ENCODE data around the gene NACC2. TPM values are rescaled to one million over a fixed set of nuclear protein-coding genes. Genes with fewer than 3 reads are reported as not detected.

The NACC2 gene
- total and polyA plus RNA-seq, 2 experiments from 2014 or later = 11.0 to 13.0 TPM

- DNase-seq (ENCODE audit: low spot score) = no peak
- Histone ChIP-seq H3K4me1 (ENCODE audit: insufficient read depth) (peaks cover 34% of the 10 kb centered on the region), H3K4me2 (no peak overlapping the region), H3K9me3 (ENCODE audit: low read depth) (no peaks in the 10 kb centered on the region), H2AFZ (no peak overlapping the region), H3K9me2 (replicated peaks; ENCODE audit: insufficient read depth) (no peaks in the 10 kb centered on the region), H3K27ac (no peak overlapping the region), H4K20me1 (ENCODE audit: insufficient read depth, poor library complexity, severe bottlenecking) (peaks cover 69% of the 10 kb centered on the region), H3K36me3 (replicated peaks; ENCODE audit: insufficient read depth, low read depth) (no peaks in the 10 kb centered on the region), H3K4me3 (no peak overlapping the region), H3K27me3 (no peaks in the 10 kb centered on the region), H3K79me2 (peaks cover 81% of the 10 kb centered on the region)
- no peak for TF ChIP-seq EZH2 (IDR thresholded peaks at IDR 0.05; ENCODE audit: borderline replicate concordance)
- TF ChIP-seq EZH2phosphoT487 (IDR thresholded peaks at IDR 0.05; ENCODE audit: low read depth, severe bottlenecking, unreplicated experiment) = no peak
- no peak for TF ChIP-seq CTCF (IDR thresholded peaks at IDR 0.05; ENCODE audit: poor library complexity)
- 89% methylated on average over 12 of the region's 12 CpGs for WGBS (ENCODE audit: low lambda C conversion rate, missing lambda C conversion rate)
Observed at GRCh38 chr9:136054146-136054545, 40.9 kb downstream of the NACC2 start.

GRCh38 chr9:136053757-136054142 is 41.3 kb downstream of the NACC2 start:
- Histone ChIP-seq H4K20me1 (ENCODE audit: insufficient read depth, poor library complexity, severe bottlenecking) (peaks cover 65% of the 10 kb centered on the region), H3K27ac (no peak overlapping the region), H3K4me2 (no peak overlapping the region)

GRCh38 chr9:136052991-136053756 is 41.9 kb downstream of the NACC2 start:
- no peak for DNase-seq (ENCODE audit: low spot score)
- H3K27ac ChIP-seq = peak overlapping the region; percentile 67
- no peak overlapping the region for H3K4me3 ChIP-seq

More at GRCh38 chr9:136053757-136054142, 41.3 kb downstream of the NACC2 start:
- H3K9me3 ChIP-seq (ENCODE audit: low read depth) = no peaks in the 10 kb centered on the region
- no peak for DNase-seq (ENCODE audit: low spot score)
- H2AFZ ChIP-seq = no peak overlapping the region
- H3K79me2 ChIP-seq = peaks cover 80% of the 10 kb centered on the region
- no peaks in the 10 kb centered on the region for H3K36me3 ChIP-seq (replicated peaks; ENCODE audit: insufficient read depth, low read depth)
- no peak overlapping the region for H3K4me3 ChIP-seq
- 94% methylated on average over 8 of the region's 8 CpGs for WGBS (ENCODE audit: low lambda C conversion rate, missing lambda C conversion rate)
- no peaks in the 10 kb centered on the region for H3K9me2 ChIP-seq (replicated peaks; ENCODE audit: insufficient read depth)
- TF ChIP-seq CTCF (IDR thresholded peaks at IDR 0.05; ENCODE audit: poor library complexity) (no peak), EZH2 (IDR thresholded peaks at IDR 0.05; ENCODE audit: borderline replicate concordance) (no peak), EZH2phosphoT487 (IDR thresholded peaks at IDR 0.05; ENCODE audit: low read depth, severe bottlenecking, unreplicated experiment) (no peak)
- no peaks in the 10 kb centered on the region for H3K27me3 ChIP-seq
- peaks cover 34% of the 10 kb centered on the region for H3K4me1 ChIP-seq (ENCODE audit: insufficient read depth)

More at GRCh38 chr9:136052991-136053756, 41.9 kb downstream of the NACC2 start:
- TF ChIP-seq EZH2 (IDR thresholded peaks at IDR 0.05; ENCODE audit: borderline replicate concordance) (no peak), EZH2phosphoT487 (IDR thresholded peaks at IDR 0.05; ENCODE audit: low read depth, severe bottlenecking, unreplicated experiment) (no peak), CTCF (IDR thresholded peaks at IDR 0.05; ENCODE audit: poor library complexity) (no peak)
- H3K4me1 ChIP-seq (ENCODE audit: insufficient read depth) = peaks cover 34% of the 10 kb centered on the region
- H3K9me2 ChIP-seq (replicated peaks; ENCODE audit: insufficient read depth) = no peaks in the 10 kb centered on the region
- H3K79me2 ChIP-seq = peaks cover 79% of the 10 kb centered on the region
- no peaks in the 10 kb centered on the region for H3K9me3 ChIP-seq (ENCODE audit: low read depth)
- no peak overlapping the region for H2AFZ ChIP-seq
- peaks cover 62% of the 10 kb centered on the region for H4K20me1 ChIP-seq (ENCODE audit: insufficient read depth, poor library complexity, severe bottlenecking)
- H3K36me3 ChIP-seq (replicated peaks; ENCODE audit: insufficient read depth, low read depth) = no peaks in the 10 kb centered on the region
- 73% methylated on average over 22 of the region's 23 CpGs for WGBS (ENCODE audit: low lambda C conversion rate, missing lambda C conversion rate)
- no peaks in the 10 kb centered on the region for H3K27me3 ChIP-seq
- peak overlapping the region; percentile 100 for H3K4me2 ChIP-seq

All from hepatocyte (in vitro differentiated cells).